PFSK-1 (cell line): Measurements from ENCODE around the gene PBX4.

Experiments
- FOXP2 ChIP-seq: optimal IDR thresholded peaks from 2 replicates; pipeline ENCODE3; 2011; ENCODE audit warnings: borderline replicate concordance, control low read depth, inconsistent platforms; ENCODE audit not compliant: insufficient read depth; ENCODE audit errors: extremely low read length, extremely low read depth
- POLR2AphosphoS5 ChIP-seq: IDR thresholded peaks from 2 replicates; pipeline ENCODE4 v1.6.1; 2012; ENCODE audit warnings: low read depth, mild to moderate bottlenecking, control low read depth, low read length, moderate library complexity
- REST ChIP-seq, 2 experiments: IDR thresholded peaks; 2 replicates each; pipeline versions ENCODE4 v1.6.1 to v1.8.0; 2011 to 2012; ENCODE audit warnings: low read depth in 2 of 2, low read length in 2 of 2, control low read depth in 1 of 2, inconsistent platforms in 1 of 2, mild to moderate bottlenecking in 1 of 2, moderate library complexity in 1 of 2; ENCODE audit not compliant: insufficient read depth in 1 of 2
- SIN3A ChIP-seq: IDR thresholded peaks from 2 replicates; pipeline ENCODE4 v1.6.1; 2012; ENCODE audit warnings: mild to moderate bottlenecking, low read length, moderate library complexity, borderline replicate concordance; ENCODE audit not compliant: insufficient read depth
- TAF1 ChIP-seq: IDR thresholded peaks from 2 replicates; pipeline ENCODE4 v1.6.1; 2012; ENCODE audit warnings: low read length, control low read depth, borderline replicate concordance; ENCODE audit not compliant: insufficient read depth

Gene PBX4

GRCh38 chr19:19547674-19548336, 70.7 kb downstream of the PBX4 start:
- TF ChIP-seq POLR2AphosphoS5 (no peak), FOXP2 (no peak), TAF1 (no peak), REST (IDR thresholded peaks at IDR 0.05; ENCODE audit: insufficient read depth in 1 of 2, low read depth in 2 of 2, low read length in 2 of 2) (no peak), SIN3A (no peak)

GRCh38 chr19:19546751-19547162, 71.7 kb downstream of the PBX4 start:
- TF ChIP-seq REST (IDR thresholded peaks at IDR 0.05; ENCODE audit: insufficient read depth in 1 of 2, low read depth in 2 of 2, low read length in 2 of 2) (no peak), TAF1 (no peak), FOXP2 (no peak), POLR2AphosphoS5 (no peak), SIN3A (no peak)

- no peak for TF ChIP-seq POLR2AphosphoS5
- TF ChIP-seq SIN3A, result no peak
- TF ChIP-seq TAF1, result no peak
- TF ChIP-seq REST (IDR thresholded peaks at IDR 0.05; ENCODE audit: insufficient read depth in 1 of 2, low read depth in 2 of 2, low read length in 2 of 2), result no peak
- no peak for TF ChIP-seq FOXP2
Measured at GRCh38 chr19:19545707-19546106, 72.8 kb downstream of the PBX4 start.

GRCh38 chr19:19544954-19545591, 73.4 kb downstream of the PBX4 start:
- TF ChIP-seq POLR2AphosphoS5 (no peak), FOXP2 (no peak), TAF1 (no peak), REST (IDR thresholded peaks at IDR 0.05; ENCODE audit: insufficient read depth in 1 of 2, low read depth in 2 of 2, low read length in 2 of 2) (no peak), SIN3A (no peak)
